GDM1 (cell line): ENCODE data around the gene ANKRD65.
"Not testable (repeated sequence)": the region's sequence is repeated elsewhere in the genome, so short reads cannot be mapped to it uniquely, and the experiment has no call there.

Source experiments
- DNase-seq: peaks from one replicate; lab custom pipeline; 2025; lab: John Stamatoyannopoulos, UW

The ANKRD65 gene

DNA sequence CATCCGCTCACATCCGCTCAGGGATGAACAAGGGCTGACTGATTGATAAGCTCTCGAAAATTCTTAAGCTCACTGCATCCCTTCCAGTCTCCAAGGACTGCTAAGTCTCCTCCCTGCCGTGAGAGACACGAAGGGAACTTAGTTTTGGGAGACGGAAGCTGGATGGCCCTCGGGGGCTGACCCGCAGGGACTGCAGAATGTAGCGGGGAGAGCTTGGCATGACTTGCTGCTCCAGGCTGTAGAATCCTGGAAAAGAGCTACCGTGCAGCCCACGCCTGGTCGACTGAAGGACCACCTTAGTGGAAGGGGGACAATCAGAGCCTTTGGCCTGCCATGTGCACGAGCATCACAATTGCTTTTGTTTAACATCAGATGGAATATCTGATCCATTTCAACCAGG lies 5.3 kb downstream of the ANKRD65 start:
- DNase-seq, result no peak

- not testable (repeated sequence) for DNase-seq
Observed at GRCh38 chr1:1412311-1412902, 8.7 kb downstream of the ANKRD65 start.

DNA sequence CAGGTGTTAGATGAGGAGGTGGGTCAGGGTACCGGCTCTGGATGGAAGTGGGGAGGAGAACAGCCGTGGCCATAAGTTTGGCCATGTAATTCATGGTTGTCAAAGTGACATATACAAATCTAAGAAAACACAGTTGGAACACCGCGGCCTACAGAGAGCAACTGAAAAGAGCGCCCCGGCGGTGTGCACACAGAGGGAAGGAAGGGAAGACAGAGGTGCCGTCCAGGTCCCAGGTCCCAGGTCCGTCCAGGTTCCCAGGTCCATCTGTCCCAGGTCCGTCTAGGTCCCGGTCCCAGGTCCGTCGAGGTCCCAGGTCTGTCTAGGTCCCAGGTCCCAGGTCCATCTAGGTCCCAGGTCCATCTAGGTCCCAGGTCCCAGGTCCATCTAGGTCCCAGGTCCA lies 9.4 kb downstream of the ANKRD65 start:
- no peak for DNase-seq

- DNase-seq, result not testable (repeated sequence)
Observed at GRCh38 chr1:1410238-1410637, 10.8 kb downstream of the ANKRD65 start.

- DNase-seq, result no peak
Observed at GRCh38 chr1:1407636-1408318, 13.3 kb downstream of the ANKRD65 start.

DNA sequence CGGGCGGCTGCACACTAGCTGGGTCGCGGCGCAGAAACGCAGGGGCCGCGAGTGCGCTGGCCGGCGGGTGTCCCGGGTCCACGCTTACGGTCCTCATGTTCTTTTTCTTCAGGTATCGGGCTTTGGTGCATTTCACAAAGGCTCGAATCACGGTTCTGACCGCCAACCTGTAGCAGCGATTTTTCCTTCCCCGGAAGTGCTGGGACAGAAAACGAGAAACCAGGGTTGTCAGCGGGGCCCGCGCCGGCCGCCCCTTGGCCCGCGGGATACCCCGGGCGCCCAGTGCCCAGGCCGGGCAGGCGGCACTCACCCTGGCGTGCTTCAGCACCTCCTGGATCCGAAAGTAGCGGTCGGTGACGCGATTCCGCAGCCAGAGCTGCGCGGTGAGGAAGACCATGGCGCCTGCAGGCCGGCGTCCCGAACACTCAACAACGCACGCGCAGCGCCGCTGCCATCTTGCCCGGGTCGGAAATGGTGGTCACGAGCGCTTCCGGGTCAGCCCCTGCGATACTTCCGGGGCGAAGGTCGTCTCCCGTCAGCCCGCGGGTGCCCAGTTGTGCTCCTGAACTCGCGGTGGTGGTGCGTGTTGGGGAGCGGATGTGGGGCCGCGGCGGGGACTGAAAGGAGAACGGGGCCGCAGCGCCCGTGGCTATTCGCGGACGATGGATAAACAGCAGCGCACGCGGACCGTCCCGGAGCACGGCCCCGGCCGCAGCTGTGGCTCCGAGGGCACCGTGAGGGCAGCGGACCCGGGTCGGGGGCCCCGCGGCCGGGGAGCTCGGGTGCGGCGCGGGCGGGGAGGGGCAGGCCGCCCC lies 14.0 kb downstream of the ANKRD65 start, which contains the start of gene MRPL20:
TSS of gene MRPL20 (minus strand) at position 473 of the 815 bp plus-strand sequence. CDS start at position 397, 76 bp downstream.
- DNase-seq, result peak; percentile 88

DNA sequence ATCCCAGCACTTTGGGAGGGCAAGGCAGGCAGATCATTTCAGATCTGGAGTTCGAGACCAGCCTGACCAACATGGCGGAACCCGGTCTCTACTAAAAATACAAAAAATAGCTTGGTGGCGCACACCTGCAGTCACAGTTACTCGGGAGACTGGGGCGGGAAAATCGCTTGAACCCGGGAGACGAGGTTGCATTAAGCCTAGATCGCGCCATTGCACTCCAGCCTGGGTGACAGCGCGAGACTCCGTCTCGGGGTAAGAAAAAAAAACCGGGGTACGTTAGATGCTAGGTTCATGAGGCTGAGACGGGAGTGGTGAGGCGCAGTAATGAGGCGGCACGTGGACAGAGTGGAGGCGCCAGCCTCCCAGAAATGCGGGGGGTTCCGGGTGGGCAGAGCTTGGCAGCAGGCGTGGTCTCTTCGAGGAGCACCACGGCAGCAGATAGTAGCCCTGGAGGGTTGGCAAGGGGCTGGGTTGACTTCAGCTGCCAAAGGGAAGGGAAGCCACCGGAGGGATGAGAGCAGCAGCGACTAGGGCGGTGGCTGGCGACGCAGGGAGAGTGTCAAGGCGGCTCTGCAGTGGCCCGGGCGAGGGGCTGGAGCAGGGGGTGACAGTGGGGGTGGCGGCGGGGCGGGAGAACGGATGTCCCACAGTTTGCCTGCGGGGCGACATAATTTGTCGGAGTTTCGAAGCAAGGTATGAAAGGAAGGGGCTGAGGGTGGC lies 14.8 kb downstream of the ANKRD65 start:
- DNase-seq, result no peak

DNA sequence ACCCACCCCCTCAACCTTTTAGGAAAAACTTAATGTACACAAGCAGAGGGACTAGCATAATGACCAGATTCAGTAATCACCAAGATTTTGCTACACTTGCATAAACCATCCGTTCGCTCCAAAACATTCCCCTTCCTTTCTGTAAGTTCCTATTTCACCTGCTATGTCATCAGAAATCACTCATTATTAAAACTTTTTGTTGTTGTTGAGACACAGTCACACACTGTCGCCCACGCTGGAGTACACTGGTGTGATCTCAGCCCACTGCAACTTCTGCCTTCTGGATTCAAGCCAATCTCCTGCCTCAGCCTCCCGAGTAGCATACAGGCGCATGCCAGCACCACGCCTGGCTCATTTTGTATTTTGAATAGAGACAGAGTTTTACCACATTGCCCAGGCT lies 17.4 kb downstream of the ANKRD65 start:
- no peak for DNase-seq

GRCh38 chr1:1402901-1403392 lies 18.1 kb downstream of the ANKRD65 start:
- DNase-seq, result not testable (repeated sequence)

DNA sequence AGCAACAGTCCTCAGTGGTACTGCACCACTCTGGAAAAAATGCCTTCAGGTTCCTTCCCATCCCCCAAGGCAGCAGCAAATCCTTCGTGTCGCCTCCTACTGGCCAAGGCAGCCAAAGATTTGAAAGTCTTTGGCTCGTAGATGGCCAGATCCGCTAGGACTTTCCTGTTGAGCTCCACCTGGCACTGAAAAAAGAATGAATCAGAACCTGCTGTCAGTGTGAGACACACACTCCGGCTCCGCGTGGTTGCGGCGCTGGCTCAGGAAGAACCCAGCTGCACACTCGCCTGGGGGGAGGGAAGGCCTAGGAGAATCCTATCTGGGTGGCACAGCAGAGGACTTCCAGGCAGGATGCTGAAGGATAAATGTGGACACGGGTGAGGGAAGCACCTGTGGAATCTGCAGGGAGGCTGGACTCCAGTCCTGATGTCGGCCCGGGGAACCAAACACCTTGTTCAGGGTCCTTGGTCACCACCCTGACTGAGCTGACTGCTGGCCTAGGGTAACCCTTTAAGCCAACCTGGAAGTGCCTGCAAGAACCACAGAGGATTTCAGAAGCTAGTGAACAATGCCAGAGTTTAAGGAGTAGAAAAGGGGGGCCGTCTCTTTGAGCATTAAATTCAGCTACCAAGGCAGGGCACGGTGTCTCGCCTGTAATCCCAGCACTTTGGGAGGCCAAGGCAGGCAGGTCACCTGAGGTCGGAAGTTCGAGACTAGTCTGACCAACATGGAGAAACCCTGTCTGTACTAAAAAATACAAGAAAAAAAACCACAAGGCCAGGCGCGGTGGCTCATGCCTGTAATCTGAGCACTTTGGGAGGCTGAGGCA lies 18.8 kb downstream of the ANKRD65 start:
- peak; percentile 12 for DNase-seq

- DNase-seq, result no peak
Observed at GRCh38 chr1:1401457-1402010, 19.5 kb downstream of the ANKRD65 start.

GRCh38 chr1:1400576-1401456 lies 20.3 kb downstream of the ANKRD65 start:
- no peak for DNase-seq

GRCh38 chr1:1399872-1400575 lies 21.1 kb downstream of the ANKRD65 start:
- no peak for DNase-seq

DNA sequence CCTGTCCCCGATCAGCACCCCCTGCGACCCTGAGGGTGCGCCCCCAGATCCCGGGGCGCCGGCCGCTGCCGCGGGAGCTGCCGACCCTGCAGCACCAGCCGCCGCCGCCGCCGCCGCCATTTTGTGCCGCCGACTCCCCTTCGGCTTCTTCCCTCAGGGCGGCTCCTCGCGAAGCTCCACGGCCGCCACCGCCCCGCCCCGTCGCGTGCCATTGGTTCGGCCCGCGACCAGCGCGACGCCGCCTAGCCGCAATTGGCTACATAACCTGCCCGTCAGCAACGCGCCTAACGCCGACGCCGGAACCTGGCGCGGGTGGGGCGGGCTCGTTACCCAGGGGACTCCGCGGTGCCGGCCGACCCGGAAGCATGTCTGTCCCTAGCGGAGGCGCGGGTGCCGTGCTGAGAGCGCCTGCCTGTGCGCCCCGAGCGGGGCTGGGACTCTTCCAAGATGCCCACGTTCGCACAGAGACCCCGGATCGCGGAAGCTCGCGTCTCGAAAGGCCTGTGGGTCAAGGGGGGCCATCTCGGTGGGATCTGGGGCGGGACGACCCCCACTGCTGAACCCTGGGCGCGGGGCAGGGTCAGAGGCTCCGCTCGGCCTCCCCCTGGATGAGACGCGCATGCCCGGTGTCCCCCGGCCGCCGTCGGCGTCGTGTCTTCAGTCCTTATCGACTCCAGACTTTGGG lies 21.7 kb downstream of the ANKRD65 start, which contains the start of gene CCNL2:
TSS of gene CCNL2 (minus strand) at position 149 of the 685 bp plus-strand sequence. CDS start at position 120, 29 bp downstream.
- DNase-seq, result peak; percentile 99

GRCh38 chr1:1398677-1399186 lies 22.3 kb downstream of the ANKRD65 start:
- no peak for DNase-seq

DNA sequence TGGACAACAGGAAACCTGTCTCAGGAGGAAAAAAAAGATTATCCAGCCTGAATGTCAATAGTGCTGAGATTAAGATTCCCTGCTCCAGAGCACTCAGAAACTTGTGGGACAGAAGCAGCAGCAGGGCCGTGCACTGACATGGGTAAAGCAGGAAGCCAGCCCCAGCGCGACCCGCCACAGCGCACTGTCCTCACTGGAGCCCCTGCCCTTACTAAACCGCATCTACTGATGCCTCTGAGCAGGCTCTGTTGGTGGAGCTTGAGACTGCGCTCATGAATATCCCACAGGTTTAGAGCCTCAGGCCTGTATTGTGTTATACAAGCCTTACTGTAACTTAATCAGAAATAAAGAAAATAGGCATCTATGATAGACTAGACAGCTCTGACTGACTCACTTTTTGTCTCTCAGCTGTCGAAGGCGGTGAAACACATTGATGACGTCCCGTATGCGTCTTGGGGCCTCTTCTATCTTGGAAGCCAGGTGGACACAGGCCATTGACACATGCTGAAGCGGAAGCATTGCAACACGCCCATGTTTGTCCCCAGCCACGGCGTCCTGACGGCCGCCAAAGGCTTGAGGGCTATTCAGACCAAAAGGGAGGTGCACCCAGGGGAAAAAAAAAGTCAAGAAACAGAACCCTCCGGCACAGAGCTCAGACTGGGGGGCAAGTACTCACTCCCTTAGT lies 23.1 kb downstream of the ANKRD65 start:
- no peak for DNase-seq

GRCh38 chr1:1395166-1395565 lies 25.9 kb downstream of the ANKRD65 start:
- no peak for DNase-seq

DNA sequence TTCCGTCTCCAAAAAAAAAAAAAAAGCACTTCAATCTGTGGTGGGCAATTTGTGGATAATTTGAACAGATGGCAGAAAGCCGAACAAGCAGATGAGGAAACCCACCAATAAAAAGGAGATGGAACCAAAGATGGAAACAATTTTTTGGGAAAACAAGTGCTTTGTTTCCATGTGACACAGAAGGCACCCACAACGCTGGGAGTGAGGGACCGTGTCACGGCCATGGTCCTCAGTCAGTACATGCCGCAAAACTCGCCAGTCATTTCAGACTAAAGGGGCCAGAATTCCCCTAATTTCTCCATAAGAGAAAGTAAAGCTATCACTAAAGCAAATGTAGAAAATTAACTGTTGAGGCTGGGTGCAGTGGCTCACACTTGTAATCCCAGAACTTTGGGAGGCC lies 27.0 kb downstream of the ANKRD65 start:
- no peak for DNase-seq
